A549 (cell line): ENCODE data around the gene SCRN2. TPM values are rescaled to one million over a fixed set of nuclear protein-coding genes. Genes with fewer than 3 reads are reported as not detected.

Experiments
- CBX2 ChIP-seq: fragments of 200-600 bp; sonication (generic); IDR thresholded peaks from 2 replicates; pipeline ENCODE4 v1.6.1; 2016; ENCODE audit warnings: low read depth, mild to moderate bottlenecking, borderline replicate concordance
- CBX8 ChIP-seq: fragments of 200-600 bp; sonication (generic); IDR thresholded peaks from 2 replicates; pipeline ENCODE4 v1.6.1; 2016
- CHD2 ChIP-seq: fragments of 150-350 bp; IDR thresholded peaks from 2 replicates; pipeline ENCODE4 v1.6.1; 2014; ENCODE audit warnings: low read length; ENCODE audit not compliant: partially characterized antibody
- CHD4 ChIP-seq: fragments of 200-600 bp; sonication (generic); IDR thresholded peaks from 2 replicates; pipeline ENCODE4 v1.6.1; 2016; ENCODE audit warnings: antibody characterized with exemption, mild to moderate bottlenecking, borderline replicate concordance
- EHMT2 ChIP-seq: fragments of 200-600 bp; sonication (generic); IDR thresholded peaks from 2 replicates; pipeline ENCODE4 v1.6.1; 2016; ENCODE audit warnings: antibody characterized with exemption, low read depth, mild to moderate bottlenecking, moderate library complexity
- EP300 ChIP-seq, 2 experiments: fragments of >200 bp; sonication (Bioruptor Twin); formaldehyde crosslinking; IDR thresholded peaks; 2 replicates in 1 of 2; 3 replicates in 1 of 2; pipeline ENCODE4 v1.6.1; 2016 to 2017
- ESRRA ChIP-seq: fragments of 150-350 bp; IDR thresholded peaks from 2 replicates; pipeline ENCODE4 v1.6.1; 2014; ENCODE audit warnings: mild to moderate bottlenecking, low read length, borderline replicate concordance
- FOSL2 ChIP-seq, 2 experiments: fragments of 450-650 bp in 1 of 2; fragments of >200 bp in 1 of 2; sonication (Bioruptor Twin) in 1 of 2; formaldehyde crosslinking; IDR thresholded peaks; 2 replicates each; pipeline versions ENCODE4 v1.5.0 to v1.6.1; 2016 to 2020; ENCODE audit warnings: mild to moderate bottlenecking in 1 of 2, moderate library complexity in 1 of 2
- FOXS1 ChIP-seq: fragments of 250-450 bp; sonication (Bioruptor Pico); IDR thresholded peaks from 2 replicates; pipeline ENCODE4 v1.5.0; 2020; ENCODE audit warnings: mild to moderate bottlenecking, moderate library complexity
- HDAC2 ChIP-seq: fragments of 200-600 bp; sonication (generic); IDR thresholded peaks from 2 replicates; pipeline ENCODE4 v1.6.1; 2016
- HEYL ChIP-seq: fragments of 250-450 bp; sonication (Bioruptor Pico); IDR thresholded peaks from 2 replicates; pipeline ENCODE4 v1.8.0; 2021; ENCODE audit warnings: mild to moderate bottlenecking, moderate library complexity
- HOXA7 ChIP-seq: fragments of 250-450 bp; sonication (Bioruptor Pico); IDR thresholded peaks from 2 replicates; pipeline ENCODE4 v1.5.0; 2020; ENCODE audit warnings: mild to moderate bottlenecking, moderate library complexity
- HOXB13 ChIP-seq: fragments of 250-450 bp; sonication (Bioruptor Pico); IDR thresholded peaks from 2 replicates; pipeline ENCODE4 v1.5.0; 2020; ENCODE audit warnings: low read depth, mild to moderate bottlenecking, moderate library complexity
- HOXB5 ChIP-seq: fragments of 250-450 bp; sonication (Bioruptor Pico); IDR thresholded peaks from 2 replicates; pipeline ENCODE4 v1.5.0; 2020; ENCODE audit warnings: mild to moderate bottlenecking, moderate library complexity
- JUNB ChIP-seq: fragments of >200 bp; sonication (Bioruptor Twin); formaldehyde crosslinking; IDR thresholded peaks from 2 replicates; pipeline ENCODE4 v1.6.1; 2016
- KDM1A ChIP-seq: fragments of 200-600 bp; sonication (generic); IDR thresholded peaks from 2 replicates; pipeline ENCODE4 v1.6.1; 2016; ENCODE audit warnings: low read depth, mild to moderate bottlenecking
- MAFK ChIP-seq: fragments of 450-650 bp; IDR thresholded peaks from 2 replicates; pipeline ENCODE4 v1.6.1; 2014; ENCODE audit not compliant: partially characterized antibody
- NFE2L2 ChIP-seq: fragments of 150-350 bp; conservative IDR thresholded peaks from 2 replicates; pipeline ENCODE4 v1.6.1; 2014; ENCODE audit warnings: low read length
- NPAS2 ChIP-seq: fragments of 250-450 bp; sonication (Bioruptor Pico); IDR thresholded peaks from 2 replicates; pipeline ENCODE4 v1.8.0; 2022; ENCODE audit warnings: mild to moderate bottlenecking, moderate library complexity, borderline replicate concordance
- PHF8 ChIP-seq: fragments of 200-600 bp; sonication (generic); IDR thresholded peaks from 2 replicates; pipeline ENCODE4 v1.6.1; 2016; ENCODE audit warnings: low read depth, mild to moderate bottlenecking, antibody characterized with exemption, moderate library complexity, borderline replicate concordance
- POLR2A ChIP-seq: IDR thresholded peaks from 2 replicates; pipeline ENCODE4 v1.6.1; 2012; ENCODE audit warnings: mild to moderate bottlenecking, low read length
- POLR2AphosphoS2 ChIP-seq: conservative IDR thresholded peaks from 2 replicates; pipeline ENCODE4 v1.6.1; 2012; ENCODE audit warnings: low read length, improper control_type of control experiment, inconsistent platforms
- RAD21 ChIP-seq, 2 experiments: fragments of >200 bp in 1 of 2; sonication (Bioruptor Twin) in 1 of 2; formaldehyde crosslinking in 1 of 2; IDR thresholded peaks in 1 of 2; conservative IDR thresholded peaks in 1 of 2; 2 replicates in 1 of 2; 3 replicates in 1 of 2; pipeline ENCODE4 v1.6.1; 2012 to 2018; ENCODE audit warnings: inconsistent platforms in 1 of 2
- RARB ChIP-seq: fragments of 250-450 bp; sonication (Bioruptor Pico); IDR thresholded peaks from 2 replicates; pipeline ENCODE4 v1.8.0; 2021; ENCODE audit warnings: mild to moderate bottlenecking, moderate library complexity
- RCOR1 ChIP-seq: fragments of 150-350 bp; IDR thresholded peaks from 2 replicates; pipeline ENCODE4 v1.6.1; 2014; ENCODE audit warnings: antibody characterized with exemption, low read length, low read depth
- RFX5 ChIP-seq: fragments of 450-650 bp; IDR thresholded peaks from 2 replicates; pipeline ENCODE4 v1.7.1; 2014; ENCODE audit warnings: antibody characterized with exemption, mild to moderate bottlenecking, moderate library complexity
- RNF2 ChIP-seq: fragments of 200-600 bp; sonication (generic); IDR thresholded peaks from 2 replicates; pipeline ENCODE4 v1.6.1; 2016; ENCODE audit warnings: low read depth, mild to moderate bottlenecking, antibody characterized with exemption, moderate library complexity, borderline replicate concordance
- SMC3 ChIP-seq: fragments of >200 bp; sonication (Bioruptor Twin); formaldehyde crosslinking; IDR thresholded peaks from 3 replicates; pipeline ENCODE4 v1.6.1; 2018; ENCODE audit warnings: inconsistent platforms
- TFCP2L1 ChIP-seq: fragments of 250-450 bp; sonication (Bioruptor Pico); IDR thresholded peaks from 2 replicates; pipeline ENCODE4 v1.5.0; 2021; ENCODE audit warnings: mild to moderate bottlenecking
- TP53 ChIP-seq: fragments of 250-450 bp; sonication (Bioruptor Pico); IDR thresholded peaks from 2 replicates; pipeline ENCODE4 v1.5.0; 2021; ENCODE audit warnings: mild to moderate bottlenecking, moderate library complexity
- ZC3H11A ChIP-seq: fragments of 450-650 bp; IDR thresholded peaks from 2 replicates; pipeline ENCODE4 v1.6.1; 2014; ENCODE audit warnings: antibody characterized with exemption, mild to moderate bottlenecking
- ZFP36 ChIP-seq: fragments of 450-650 bp; IDR thresholded peaks from 2 replicates; pipeline ENCODE4 v1.6.1; 2014; ENCODE audit warnings: borderline replicate concordance; ENCODE audit not compliant: partially characterized antibody
- ZSCAN20 ChIP-seq: fragments of 250-450 bp; sonication (Bioruptor Pico); IDR thresholded peaks from 2 replicates; pipeline ENCODE4 v1.8.0; 2022; ENCODE audit warnings: mild to moderate bottlenecking, moderate library complexity
- polyA plus RNA-seq, 4 experiments: library from polyadenylated mRNA; depleted of rRNA in 3 of 4; stranded (reverse); fragments of >200 nt; fragmentation: RNase III in 1 of 4; extraction: RNeasy Plus Mini Kit Qiagen cat#74134 plus additional on column Dnase treatment in 1 of 4; gene quantifications; 2 replicates in 3 of 4; 3 replicates in 1 of 4; pipeline ENCODE4 v1.2.3, GENCODE V29; 2011 to 2017
- TF ChIP-seq, protein P1 (sequence below): IDR thresholded peaks from 2 replicates; pipeline ENCODE4 v1.6.1; 2012
- TF ChIP-seq, protein P2 (sequence below): fragments of >200 bp; sonication (Bioruptor Twin); formaldehyde crosslinking; IDR thresholded peaks from 3 replicates; pipeline ENCODE4 v1.5.1; 2016
- TF ChIP-seq, protein P3 (sequence below): fragments of >200 bp; sonication (Bioruptor Twin); formaldehyde crosslinking; IDR thresholded peaks from 3 replicates; pipeline ENCODE4 v1.6.1; 2016
- TF ChIP-seq, protein P4 (sequence below): fragments of 250-450 bp; sonication (Bioruptor Pico); IDR thresholded peaks from 2 replicates; pipeline ENCODE4 v1.5.0; 2021; ENCODE audit warnings: mild to moderate bottlenecking, moderate library complexity, borderline replicate concordance
- TF ChIP-seq, protein P5 (sequence below): IDR thresholded peaks from 2 replicates; pipeline ENCODE4 v1.6.1; 2012

SCRN2 gene
- polyA plus RNA-seq, 2 of the 4 experiments (the other 2 are of a cell fraction) = 25.8 to 43.7 TPM

DNA sequence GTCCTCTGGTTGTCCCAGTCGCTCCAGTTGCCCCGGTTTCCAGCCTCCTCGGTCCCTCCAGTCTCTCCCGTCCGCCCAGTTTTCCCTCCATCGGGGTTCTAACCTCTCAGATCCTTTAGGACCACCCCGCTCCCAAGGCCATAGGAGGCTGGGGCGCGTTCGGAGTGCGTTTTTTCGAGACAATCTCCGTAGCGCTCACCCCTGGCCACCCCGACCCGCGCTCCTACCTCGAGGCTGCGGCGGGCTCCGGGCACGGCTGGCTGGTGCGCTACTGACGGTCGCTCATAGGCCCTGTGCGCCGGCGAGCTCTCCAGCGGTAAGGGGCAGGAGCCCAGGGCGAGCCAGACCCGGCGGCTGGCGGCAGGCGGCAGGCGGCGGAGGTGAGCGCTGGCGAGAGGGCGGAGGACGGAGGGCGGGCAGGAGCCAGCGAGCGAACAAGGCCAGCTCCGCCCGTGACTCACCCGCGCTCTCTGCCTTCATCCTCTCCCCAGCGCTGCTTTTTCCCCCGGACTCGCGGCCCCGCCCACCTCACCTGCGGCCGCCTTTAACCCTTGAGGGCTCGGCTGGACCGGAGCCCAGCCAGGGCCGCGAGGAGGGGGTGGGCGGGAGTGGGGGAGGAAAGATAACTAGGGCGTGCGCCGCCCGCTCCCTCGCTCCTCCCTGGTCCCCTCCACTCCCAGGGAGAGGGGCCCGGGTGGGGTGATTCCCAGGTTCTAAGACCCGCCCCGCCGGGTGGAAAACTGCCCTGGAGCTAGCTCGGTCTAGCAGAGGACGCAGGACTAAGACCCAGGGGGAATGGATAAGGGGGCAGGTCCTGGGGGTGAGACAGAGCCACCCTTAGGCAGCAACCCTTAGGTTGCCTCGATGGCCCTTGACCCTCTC is 9.9 kb upstream of the SCRN2 start, which contains the start of gene SP6 (continued):
- TF ChIP-seq RCOR1 (no peak), MAFK (no peak), HDAC2 (no peak), FOXS1 (CRISPR knock-in tag) (no peak), EP300 (IDR thresholded peaks at IDR 0.05) (no peak), RAD21 (conservative IDR thresholded peaks at IDR 0.05 in 1 of 2, IDR thresholded peaks at IDR 0.05 in 1 of 2) (peak in 1 of 2 experiments; percentile 31; a peak in 1 of 5 replicates), FOSL2 (IDR thresholded peaks at IDR 0.05) (0 out of 2 replicates have a peak, but pooled peaks have one; percentile 22), FOSL2 (CRISPR knock-in tag; IDR thresholded peaks at IDR 0.05) (peak; percentile 87), NFE2L2 (no peak), CBX8 (no peak), JUNB (no peak), TFCP2L1 (no peak), ESRRA (no peak), RFX5 (no peak), ZC3H11A (no peak), PHF8 (no peak), CBX2 (no peak), ZSCAN20 (CRISPR knock-in tag) (no peak), SMC3 (peak; percentile 30; the same call in 1 of the 3 replicates), NPAS2 (CRISPR knock-in tag) (no peak), HOXB5 (CRISPR knock-in tag) (no peak), RARB (no peak), HEYL (no peak), ZFP36 (no peak), CHD2 (no peak), KDM1A (no peak), POLR2A (peak; percentile 74), RNF2 (peak; percentile 58; the same call in 1 of the 2 replicates), HOXB13 (CRISPR knock-in tag) (no peak), TP53 (no peak), HOXA7 (CRISPR knock-in tag) (no peak), EHMT2 (no peak), CHD4 (no peak), POLR2AphosphoS2 (no peak)
- TF ChIP-seq, protein P1, sequence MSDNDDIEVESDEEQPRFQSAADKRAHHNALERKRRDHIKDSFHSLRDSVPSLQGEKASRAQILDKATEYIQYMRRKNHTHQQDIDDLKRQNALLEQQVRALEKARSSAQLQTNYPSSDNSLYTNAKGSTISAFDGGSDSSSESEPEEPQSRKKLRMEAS = 0 out of 2 replicates have a peak, but pooled peaks have one; percentile 72
- TF ChIP-seq, protein P2, sequence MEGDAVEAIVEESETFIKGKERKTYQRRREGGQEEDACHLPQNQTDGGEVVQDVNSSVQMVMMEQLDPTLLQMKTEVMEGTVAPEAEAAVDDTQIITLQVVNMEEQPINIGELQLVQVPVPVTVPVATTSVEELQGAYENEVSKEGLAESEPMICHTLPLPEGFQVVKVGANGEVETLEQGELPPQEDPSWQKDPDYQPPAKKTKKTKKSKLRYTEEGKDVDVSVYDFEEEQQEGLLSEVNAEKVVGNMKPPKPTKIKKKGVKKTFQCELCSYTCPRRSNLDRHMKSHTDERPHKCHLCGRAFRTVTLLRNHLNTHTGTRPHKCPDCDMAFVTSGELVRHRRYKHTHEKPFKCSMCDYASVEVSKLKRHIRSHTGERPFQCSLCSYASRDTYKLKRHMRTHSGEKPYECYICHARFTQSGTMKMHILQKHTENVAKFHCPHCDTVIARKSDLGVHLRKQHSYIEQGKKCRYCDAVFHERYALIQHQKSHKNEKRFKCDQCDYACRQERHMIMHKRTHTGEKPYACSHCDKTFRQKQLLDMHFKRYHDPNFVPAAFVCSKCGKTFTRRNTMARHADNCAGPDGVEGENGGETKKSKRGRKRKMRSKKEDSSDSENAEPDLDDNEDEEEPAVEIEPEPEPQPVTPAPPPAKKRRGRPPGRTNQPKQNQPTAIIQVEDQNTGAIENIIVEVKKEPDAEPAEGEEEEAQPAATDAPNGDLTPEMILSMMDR = peak; percentile 27; the same call in 2 of the 3 replicates
- TF ChIP-seq, protein P3, sequence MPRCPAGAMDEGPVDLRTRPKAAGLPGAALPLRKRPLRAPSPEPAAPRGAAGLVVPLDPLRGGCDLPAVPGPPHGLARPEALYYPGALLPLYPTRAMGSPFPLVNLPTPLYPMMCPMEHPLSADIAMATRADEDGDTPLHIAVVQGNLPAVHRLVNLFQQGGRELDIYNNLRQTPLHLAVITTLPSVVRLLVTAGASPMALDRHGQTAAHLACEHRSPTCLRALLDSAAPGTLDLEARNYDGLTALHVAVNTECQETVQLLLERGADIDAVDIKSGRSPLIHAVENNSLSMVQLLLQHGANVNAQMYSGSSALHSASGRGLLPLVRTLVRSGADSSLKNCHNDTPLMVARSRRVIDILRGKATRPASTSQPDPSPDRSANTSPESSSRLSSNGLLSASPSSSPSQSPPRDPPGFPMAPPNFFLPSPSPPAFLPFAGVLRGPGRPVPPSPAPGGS = no peak
- TF ChIP-seq, protein P4, sequence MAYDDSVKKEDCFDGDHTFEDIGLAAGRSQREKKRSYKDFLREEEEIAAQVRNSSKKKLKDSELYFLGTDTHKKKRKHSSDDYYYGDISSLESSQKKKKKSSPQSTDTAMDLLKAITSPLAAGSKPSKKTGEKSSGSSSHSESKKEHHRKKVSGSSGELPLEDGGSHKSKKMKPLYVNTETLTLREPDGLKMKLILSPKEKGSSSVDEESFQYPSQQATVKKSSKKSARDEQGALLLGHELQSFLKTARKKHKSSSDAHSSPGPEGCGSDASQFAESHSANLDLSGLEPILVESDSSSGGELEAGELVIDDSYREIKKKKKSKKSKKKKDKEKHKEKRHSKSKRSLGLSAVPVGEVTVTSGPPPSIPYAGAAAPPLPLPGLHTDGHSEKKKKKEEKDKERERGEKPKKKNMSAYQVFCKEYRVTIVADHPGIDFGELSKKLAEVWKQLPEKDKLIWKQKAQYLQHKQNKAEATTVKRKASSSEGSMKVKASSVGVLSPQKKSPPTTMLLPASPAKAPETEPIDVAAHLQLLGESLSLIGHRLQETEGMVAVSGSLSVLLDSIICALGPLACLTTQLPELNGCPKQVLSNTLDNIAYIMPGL (CRISPR knock-in tag) = no peak
- TF ChIP-seq, protein P5, sequence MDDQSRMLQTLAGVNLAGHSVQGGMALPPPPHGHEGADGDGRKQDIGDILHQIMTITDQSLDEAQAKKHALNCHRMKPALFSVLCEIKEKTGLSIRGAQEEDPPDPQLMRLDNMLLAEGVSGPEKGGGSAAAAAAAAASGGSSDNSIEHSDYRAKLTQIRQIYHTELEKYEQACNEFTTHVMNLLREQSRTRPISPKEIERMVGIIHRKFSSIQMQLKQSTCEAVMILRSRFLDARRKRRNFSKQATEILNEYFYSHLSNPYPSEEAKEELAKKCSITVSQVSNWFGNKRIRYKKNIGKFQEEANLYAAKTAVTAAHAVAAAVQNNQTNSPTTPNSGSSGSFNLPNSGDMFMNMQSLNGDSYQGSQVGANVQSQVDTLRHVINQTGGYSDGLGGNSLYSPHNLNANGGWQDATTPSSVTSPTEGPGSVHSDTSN = no peak
